Epidermal melanocyte (primary cell): ENCODE measurements around the gene ABCB10.
"Not testable (repeated sequence)": the region's sequence is repeated elsewhere in the genome, so short reads cannot be mapped to it uniquely, and the experiment has no call there.

Source experiments
- DNase-seq: peaks from one replicate; pipeline ENCODE4 v3.0.0; 2011; ENCODE audit warnings: low spot score; ENCODE audit not compliant: insufficient read length

Gene ABCB10

GRCh38 chr1:229572286-229572685 is 13.8 kb upstream of the ABCB10 start:
- no peak for DNase-seq

- no peak for DNase-seq
Measured at GRCh38 chr1:229570891-229571516, 12.5 kb upstream of the ABCB10 start.

- no peak for DNase-seq
Measured at GRCh38 chr1:229570305-229570704, 11.8 kb upstream of the ABCB10 start.

GRCh38 chr1:229567109-229567868 is 8.8 kb upstream of the ABCB10 start:
- DNase-seq, result no peak

- DNase-seq, result no peak
Measured at GRCh38 chr1:229563701-229564100, 5.2 kb upstream of the ABCB10 start.

GRCh38 chr1:229563241-229563640 is 4.7 kb upstream of the ABCB10 start:
- DNase-seq, result no peak

- no peak for DNase-seq
Measured at GRCh38 chr1:229562686-229563085, 4.2 kb upstream of the ABCB10 start.

GRCh38 chr1:229561141-229561540 is 2.6 kb upstream of the ABCB10 start:
- DNase-seq, result no peak

GRCh38 chr1:229560124-229560523 is 1.6 kb upstream of the ABCB10 start:
- not testable (repeated sequence) for DNase-seq

- DNase-seq, result not testable (repeated sequence)
Measured at GRCh38 chr1:229559336-229559801, 862 bp upstream of the ABCB10 start.

- no peak for DNase-seq
Measured at GRCh38 chr1:229557913-229558414, 543 bp downstream of the ABCB10 start.

- no peak for DNase-seq
Measured at GRCh38 chr1:229557200-229557850, 1.2 kb downstream of the ABCB10 start.

GRCh38 chr1:229554886-229555621 is 3.5 kb downstream of the ABCB10 start:
- DNase-seq, result no peak

GRCh38 chr1:229553621-229554130 is 4.8 kb downstream of the ABCB10 start:
- no peak for DNase-seq

GRCh38 chr1:229552732-229553131 is 5.8 kb downstream of the ABCB10 start:
- no peak for DNase-seq

- DNase-seq, result no peak
Measured at GRCh38 chr1:229550812-229551567, 7.5 kb downstream of the ABCB10 start.

GRCh38 chr1:229547542-229547941 is 11.0 kb downstream of the ABCB10 start:
- no peak for DNase-seq

GRCh38 chr1:229544587-229544986 is 13.9 kb downstream of the ABCB10 start:
- no peak for DNase-seq

GRCh38 chr1:229539863-229540506 is 18.5 kb downstream of the ABCB10 start:
- no peak for DNase-seq

- DNase-seq, result no peak
Measured at GRCh38 chr1:229538945-229539344, 19.6 kb downstream of the ABCB10 start.
